WTC11 (cell line): Measurements from ENCODE around the gene SECTM1. TPM values are rescaled to one million over a fixed set of nuclear protein-coding genes. Genes with fewer than 3 reads are reported as not detected.

Experiments used
- ATAC-seq: fragments of 200-7000 bp; cut with Tn5 transposase; 2 replicates; pipeline ENCODE4 v1.10.0; 2021; ENCODE audit warnings: mild to moderate bottlenecking, moderate library complexity
- CTCF ChIA-PET: fragments of 300-600 bp; sonication (Branson Sonifier 250); formaldehyde crosslinking; loops from one replicate; lab custom pipeline; 2021; ENCODE audit warnings: antibody characterized with exemption; lab: Charles Lee
- POLR2A ChIA-PET: fragments of 350-600 bp; sonication (Branson Sonifier 250); formaldehyde crosslinking; loops from one replicate; lab custom pipeline; 2021; ENCODE audit warnings: antibody characterized with exemption; lab: Charles Lee
- DNase-seq: peaks from one replicate; pipeline ENCODE4 v3.0.0; 2021; ENCODE audit warnings: low spot score
- H3K27ac Mint-ChIP-seq: 2 replicates; pipeline ENCODE4 v1.8.0; 2021; ENCODE audit warnings: mixed read lengths
- H3K27me3 Mint-ChIP-seq: 2 replicates; pipeline ENCODE4 v1.8.0; 2021; ENCODE audit warnings: low read depth, mild to moderate bottlenecking, moderate library complexity, mixed read lengths
- H3K36me3 Mint-ChIP-seq: 2 replicates; pipeline ENCODE4 v1.8.0; 2021; ENCODE audit warnings: mixed read lengths
- H3K4me1 Mint-ChIP-seq: 2 replicates; pipeline ENCODE4 v1.8.0; 2022; ENCODE audit warnings: mixed read lengths
- H3K4me3 Mint-ChIP-seq: 2 replicates; pipeline ENCODE4 v1.8.0; 2021; ENCODE audit warnings: mild to moderate bottlenecking, moderate library complexity, mixed read lengths
- H3K9me3 Mint-ChIP-seq: 2 replicates; pipeline ENCODE4 v1.8.0; 2021; ENCODE audit warnings: mixed read lengths
- AFF4 ChIP-seq: sonication (generic); formaldehyde crosslinking; IDR thresholded peaks from 2 replicates; pipeline ENCODE4 v1.8.1; 2023; ENCODE audit warnings: mild to moderate bottlenecking, missing genetic modification reagents, borderline replicate concordance
- CREM ChIP-seq: sonication (generic); formaldehyde crosslinking; IDR thresholded peaks from 2 replicates; pipeline ENCODE4 v1.8.1; 2022; ENCODE audit warnings: mild to moderate bottlenecking, missing genetic modification reagents, moderate library complexity
- ELF4 ChIP-seq: sonication (generic); formaldehyde crosslinking; IDR thresholded peaks from 2 replicates; pipeline ENCODE4 v1.8.1; 2022; ENCODE audit warnings: low read depth, mild to moderate bottlenecking, moderate library complexity, missing genetic modification reagents
- FOXJ3 ChIP-seq: sonication (generic); formaldehyde crosslinking; IDR thresholded peaks from 2 replicates; pipeline ENCODE4 v1.9.0; 2021; ENCODE audit warnings: missing genetic modification reagents, mild to moderate bottlenecking, borderline replicate concordance
- GABPB1 ChIP-seq: sonication (generic); formaldehyde crosslinking; IDR thresholded peaks from 2 replicates; pipeline ENCODE4 v1.8.1; 2023; ENCODE audit warnings: mild to moderate bottlenecking, missing genetic modification reagents
- JUN ChIP-seq: sonication (generic); formaldehyde crosslinking; IDR thresholded peaks from 2 replicates; pipeline ENCODE4 v1.8.0; 2023; ENCODE audit warnings: mild to moderate bottlenecking, missing genetic modification reagents
- MAX ChIP-seq: sonication (generic); formaldehyde crosslinking; IDR thresholded peaks from 2 replicates; pipeline ENCODE4 v1.8.0; 2022; ENCODE audit warnings: mild to moderate bottlenecking, missing genetic modification reagents
- NR2C2 ChIP-seq: sonication (generic); formaldehyde crosslinking; IDR thresholded peaks from 2 replicates; pipeline ENCODE4 v1.8.0; 2022; ENCODE audit warnings: mild to moderate bottlenecking, missing genetic modification reagents
- PREB ChIP-seq: sonication (generic); formaldehyde crosslinking; IDR thresholded peaks from 2 replicates; pipeline ENCODE4 v1.8.1; 2022; ENCODE audit warnings: mild to moderate bottlenecking, missing genetic modification reagents, moderate library complexity, borderline replicate concordance
- RORB ChIP-seq: fragments of 250-450 bp; sonication (Bioruptor Pico); IDR thresholded peaks from 2 replicates; pipeline ENCODE4 v1.9.0; 2021; ENCODE audit warnings: mild to moderate bottlenecking
- TEAD1 ChIP-seq: sonication (generic); formaldehyde crosslinking; IDR thresholded peaks from 2 replicates; pipeline ENCODE4 v1.8.0; 2022; ENCODE audit warnings: mild to moderate bottlenecking, missing genetic modification reagents
- ZBTB21 ChIP-seq: sonication (generic); formaldehyde crosslinking; IDR thresholded peaks from 2 replicates; pipeline ENCODE4 v1.8.1; 2023; ENCODE audit warnings: mild to moderate bottlenecking, missing genetic modification reagents, borderline replicate concordance
- ZNF219 ChIP-seq: sonication (generic); formaldehyde crosslinking; IDR thresholded peaks from 2 replicates; pipeline ENCODE4 v1.8.0; 2023; ENCODE audit warnings: missing genetic modification reagents, mild to moderate bottlenecking, borderline replicate concordance
- ZNF532 ChIP-seq: fragments of 250-450 bp; sonication (Bioruptor Pico); IDR thresholded peaks from 2 replicates; pipeline ENCODE4 v1.9.0; 2021; ENCODE audit warnings: mild to moderate bottlenecking, borderline replicate concordance
- total RNA-seq: library from RNA; stranded (reverse); gene quantifications from 3 replicates; pipeline ENCODE4 v1.2.3, GENCODE V29; 2021

The SECTM1 gene
- total RNA-seq, 1 experiment from 2014 or later = 0.22 TPM

GRCh38 chr17:82327289-82327688 is 6.3 kb downstream of the SECTM1 start:
- no peaks in the 10 kb centered on the region for H3K36me3 Mint-ChIP-seq
- peaks cover 18% of the 10 kb centered on the region for H3K27me3 Mint-ChIP-seq
- DNase-seq (no peak), ATAC-seq (peak; percentile 9; the same call in 1 of the 2 replicates)
- H3K4me1 Mint-ChIP-seq = peaks cover 7% of the 10 kb centered on the region
- TF ChIP-seq ZBTB21 (no peak), RORB (CRISPR knock-in tag) (no peak), ZNF532 (CRISPR knock-in tag) (no peak), FOXJ3 (CRISPR knock-in tag) (no peak), ZNF219 (CRISPR knock-in tag) (no peak), AFF4 (CRISPR knock-in tag) (no peak), CREM (CRISPR knock-in tag) (no peak), ELF4 (CRISPR knock-in tag) (no peak), MAX (CRISPR knock-in tag) (no peak)
- POLR2A ChIA-PET = no interaction called here
- no peaks in the 10 kb centered on the region for H3K9me3 Mint-ChIP-seq
- CTCF ChIA-PET = interaction anchor here (0.7 to 1.7 kb wide), 3 partner anchors 10 to 121 kb away, joined by 4 to 8 read pairs (median 5); no protein-coding TSS in a partner anchor
- no peak overlapping the region for H3K4me3 Mint-ChIP-seq
- H3K27ac Mint-ChIP-seq = no peak overlapping the region

- H3K27ac Mint-ChIP-seq = no peak overlapping the region
- TF ChIP-seq NR2C2 (CRISPR knock-in tag) (no peak), JUN (CRISPR knock-in tag) (no peak), TEAD1 (CRISPR knock-in tag) (no peak), PREB (CRISPR knock-in tag) (peak; percentile 30; the same call in 1 of the 2 replicates), GABPB1 (CRISPR knock-in tag) (peak; percentile 50; the same call in 1 of the 2 replicates)
- no peaks in the 10 kb centered on the region for H3K36me3 Mint-ChIP-seq
- DNase-seq (no peak), ATAC-seq (no peak)
- no peak overlapping the region for H3K4me3 Mint-ChIP-seq
- POLR2A ChIA-PET = no interaction called here
- CTCF ChIA-PET = interaction anchor here (0.6 to 1.9 kb wide), 6 partner anchors 25 to 120 kb away, joined by 3 to 5 read pairs (median 4); no protein-coding TSS in a partner anchor
- no peaks in the 10 kb centered on the region for H3K9me3 Mint-ChIP-seq
- peaks cover under 1% of the 10 kb centered on the region; the same call in 1 of the 2 replicates for H3K27me3 Mint-ChIP-seq
- peaks cover 7% of the 10 kb centered on the region for H3K4me1 Mint-ChIP-seq
Observed at GRCh38 chr17:82325286-82326180, 8.0 kb downstream of the SECTM1 start.
